D341Med (cell line): ENCODE data around the gene AP2S1.
"Not testable (repeated sequence)": the region's sequence is repeated elsewhere in the genome, so short reads cannot be mapped to it uniquely, and the experiment has no call there.

Experiments used
- DNase-seq: peaks from one replicate; pipeline ENCODE4 v3.0.0; 2012; ENCODE audit warnings: low spot score

The AP2S1 gene

DNA sequence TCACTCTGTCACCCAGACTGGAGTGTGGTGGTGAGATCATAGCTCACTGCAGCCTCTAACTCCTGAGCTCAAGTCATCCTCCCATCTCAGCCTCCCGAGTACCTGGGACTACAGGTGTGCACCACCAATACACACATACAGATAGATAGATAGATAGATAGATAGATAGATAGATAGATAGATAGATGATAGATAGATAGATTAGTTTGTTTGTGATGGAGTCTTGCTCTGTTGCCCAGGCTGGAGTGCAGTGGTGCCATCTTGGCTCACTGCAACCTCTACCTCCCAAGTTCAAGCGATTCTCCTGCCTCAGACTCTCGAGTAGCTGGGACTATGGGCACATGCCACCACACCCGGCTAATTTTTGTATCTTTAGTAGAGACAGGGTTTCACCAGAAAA is 46.2 kb downstream of the AP2S1 start:
- not testable (repeated sequence) for DNase-seq

- DNase-seq, result no peak
Measured at GRCh38 chr19:46803555-46803954, 47.1 kb downstream of the AP2S1 start.

DNA sequence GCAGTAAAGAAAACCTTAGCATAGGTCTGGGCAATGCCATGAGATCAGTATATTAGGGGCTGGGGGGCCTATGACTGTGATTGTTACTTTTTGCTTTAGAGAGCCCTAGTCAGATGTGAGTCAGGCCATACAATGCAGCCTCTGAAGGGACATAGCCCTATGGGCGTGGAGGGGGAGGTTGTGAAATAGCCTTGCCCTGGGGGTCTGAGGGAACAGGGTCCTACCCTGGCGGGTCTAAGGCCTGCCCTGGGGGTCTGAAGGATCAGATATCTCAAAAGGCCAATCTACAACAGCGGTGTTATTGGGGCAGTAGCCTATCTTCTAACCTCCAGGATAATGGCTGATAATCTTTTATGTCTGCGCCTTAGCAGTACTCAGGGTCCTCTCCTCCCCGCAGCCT is 48.5 kb downstream of the AP2S1 start:
- DNase-seq, result no peak

- DNase-seq, result no peak
Measured at GRCh38 chr19:46798713-46799112, 51.9 kb downstream of the AP2S1 start.

GRCh38 chr19:46797881-46798280 is 52.8 kb downstream of the AP2S1 start:
- DNase-seq, result no peak

GRCh38 chr19:46791944-46792343 is 58.7 kb downstream of the AP2S1 start:
- DNase-seq, result no peak

GRCh38 chr19:46789371-46789770 is 61.3 kb downstream of the AP2S1 start:
- no peak for DNase-seq

GRCh38 chr19:46788968-46789338 is 61.7 kb downstream of the AP2S1 start:
- no peak for DNase-seq

DNA sequence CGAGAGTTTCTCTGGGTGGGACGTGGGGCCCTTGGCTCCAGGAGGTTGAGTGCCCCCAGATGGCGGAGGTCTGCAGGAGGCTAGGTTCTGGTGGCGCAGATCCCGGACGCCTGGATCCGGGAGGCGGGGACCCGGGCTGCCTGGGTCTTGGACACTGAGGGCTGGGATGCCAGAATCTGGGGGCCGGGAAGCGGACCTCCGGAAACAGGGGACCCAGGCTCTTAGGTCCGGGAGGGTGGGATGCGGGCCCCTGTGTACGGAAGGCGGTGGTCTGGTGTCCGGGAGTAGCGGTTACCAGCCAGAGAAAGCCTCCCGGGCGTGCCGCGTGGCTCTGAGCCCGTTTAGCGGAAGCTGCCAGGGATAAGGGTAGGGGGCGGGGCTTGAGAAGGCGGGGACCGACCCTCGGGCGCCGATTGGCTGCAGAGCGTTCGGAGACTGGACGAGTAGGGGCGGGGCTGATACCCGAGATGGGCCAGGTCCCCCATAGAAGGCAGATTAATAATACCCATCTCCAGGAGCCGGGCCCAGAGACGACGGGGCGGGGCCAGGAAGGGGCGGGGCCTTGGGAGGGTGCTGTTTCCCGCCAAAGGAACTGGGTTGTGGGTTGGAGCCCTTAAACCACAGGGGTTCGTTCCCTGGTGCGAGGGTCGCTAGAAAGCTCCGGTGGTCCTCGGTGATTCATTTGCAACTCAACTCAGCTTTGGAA is 62.2 kb downstream of the AP2S1 start, which contains the start of gene SLC1A5:
Gene SLC1A5, minus strand, starts transcription at position 333 of the 706 bp plus-strand sequence. CDS start 629 bp downstream, outside the sequence.
- peak; percentile 98 for DNase-seq
